Measurements from ENCODE around the gene SYCP3.

The SYCP3 gene

DNA sequence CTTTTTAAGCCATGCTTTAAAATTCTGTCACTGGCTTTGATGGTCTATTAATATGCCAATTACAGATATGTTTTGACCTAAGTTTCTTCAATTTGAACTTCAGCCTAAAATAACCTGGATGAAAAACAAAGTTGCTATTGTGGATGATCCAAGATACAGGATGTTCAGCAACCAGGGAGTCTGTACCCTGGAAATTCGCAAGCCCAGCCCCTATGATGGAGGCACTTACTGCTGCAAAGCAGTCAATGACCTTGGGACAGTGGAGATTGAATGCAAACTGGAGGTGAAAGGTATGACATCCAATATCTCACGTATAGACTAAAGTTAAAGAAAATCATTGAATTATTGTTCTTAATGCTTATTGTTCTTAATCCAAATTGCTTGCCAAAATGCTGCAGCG is 59.0 kb downstream of the SYCP3 start:
- Histone ChIP-seq H3K36me3 (no peaks in the 10 kb centered on the region), H3K27ac (no peak overlapping the region), H3K9me3 (no peaks in the 10 kb centered on the region), H3K27me3 (no peaks in the 10 kb centered on the region), H3K4me1 (no peaks in the 10 kb centered on the region), H3K4me3 (no peak overlapping the region)
- TF ChIP-seq, protein P1, sequence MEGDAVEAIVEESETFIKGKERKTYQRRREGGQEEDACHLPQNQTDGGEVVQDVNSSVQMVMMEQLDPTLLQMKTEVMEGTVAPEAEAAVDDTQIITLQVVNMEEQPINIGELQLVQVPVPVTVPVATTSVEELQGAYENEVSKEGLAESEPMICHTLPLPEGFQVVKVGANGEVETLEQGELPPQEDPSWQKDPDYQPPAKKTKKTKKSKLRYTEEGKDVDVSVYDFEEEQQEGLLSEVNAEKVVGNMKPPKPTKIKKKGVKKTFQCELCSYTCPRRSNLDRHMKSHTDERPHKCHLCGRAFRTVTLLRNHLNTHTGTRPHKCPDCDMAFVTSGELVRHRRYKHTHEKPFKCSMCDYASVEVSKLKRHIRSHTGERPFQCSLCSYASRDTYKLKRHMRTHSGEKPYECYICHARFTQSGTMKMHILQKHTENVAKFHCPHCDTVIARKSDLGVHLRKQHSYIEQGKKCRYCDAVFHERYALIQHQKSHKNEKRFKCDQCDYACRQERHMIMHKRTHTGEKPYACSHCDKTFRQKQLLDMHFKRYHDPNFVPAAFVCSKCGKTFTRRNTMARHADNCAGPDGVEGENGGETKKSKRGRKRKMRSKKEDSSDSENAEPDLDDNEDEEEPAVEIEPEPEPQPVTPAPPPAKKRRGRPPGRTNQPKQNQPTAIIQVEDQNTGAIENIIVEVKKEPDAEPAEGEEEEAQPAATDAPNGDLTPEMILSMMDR (IDR thresholded peaks at IDR 0.05) = no peak
- no peak for DNase-seq
- intact Hi-C loops (cut with DNase I; ENCODE audit: low total_unique reads) = no loop called here
